Measurements from ENCODE around the gene CHD1.

DNA sequence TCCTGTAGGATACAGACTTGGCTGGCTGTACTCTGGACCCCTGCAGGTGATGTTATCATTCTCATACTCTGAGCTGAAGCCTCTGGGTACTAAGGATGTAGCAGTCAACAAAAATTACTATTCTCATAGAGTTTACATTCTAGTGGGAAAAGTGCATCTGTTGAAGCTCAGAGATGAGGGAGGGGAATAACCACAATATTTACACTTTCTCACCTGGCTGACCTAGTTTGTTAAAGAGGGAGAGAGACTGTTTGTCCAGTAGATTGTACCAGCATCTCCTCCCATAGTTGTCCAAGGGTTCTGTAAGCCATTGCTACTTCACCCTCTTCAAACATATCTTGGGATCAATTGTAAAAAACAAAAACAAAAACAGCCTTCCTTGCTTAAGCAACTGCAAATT, 33.8 kb upstream of the CHD1 start:
- TF ChIP-seq, protein P1, sequence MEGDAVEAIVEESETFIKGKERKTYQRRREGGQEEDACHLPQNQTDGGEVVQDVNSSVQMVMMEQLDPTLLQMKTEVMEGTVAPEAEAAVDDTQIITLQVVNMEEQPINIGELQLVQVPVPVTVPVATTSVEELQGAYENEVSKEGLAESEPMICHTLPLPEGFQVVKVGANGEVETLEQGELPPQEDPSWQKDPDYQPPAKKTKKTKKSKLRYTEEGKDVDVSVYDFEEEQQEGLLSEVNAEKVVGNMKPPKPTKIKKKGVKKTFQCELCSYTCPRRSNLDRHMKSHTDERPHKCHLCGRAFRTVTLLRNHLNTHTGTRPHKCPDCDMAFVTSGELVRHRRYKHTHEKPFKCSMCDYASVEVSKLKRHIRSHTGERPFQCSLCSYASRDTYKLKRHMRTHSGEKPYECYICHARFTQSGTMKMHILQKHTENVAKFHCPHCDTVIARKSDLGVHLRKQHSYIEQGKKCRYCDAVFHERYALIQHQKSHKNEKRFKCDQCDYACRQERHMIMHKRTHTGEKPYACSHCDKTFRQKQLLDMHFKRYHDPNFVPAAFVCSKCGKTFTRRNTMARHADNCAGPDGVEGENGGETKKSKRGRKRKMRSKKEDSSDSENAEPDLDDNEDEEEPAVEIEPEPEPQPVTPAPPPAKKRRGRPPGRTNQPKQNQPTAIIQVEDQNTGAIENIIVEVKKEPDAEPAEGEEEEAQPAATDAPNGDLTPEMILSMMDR (IDR thresholded peaks at IDR 0.05; ENCODE audit: low read depth, low read length, poor library complexity, severe bottlenecking), result no peak
- TF ChIP-seq EZH2phosphoT487 (IDR thresholded peaks at IDR 0.05; ENCODE audit: borderline replicate concordance, low read length), result no peak
